IPS DF 4.7 (cell line): ENCODE results near the gene ZDHHC23.

Experiments used
- DNase-seq: peaks from one replicate; pipeline ENCODE4 v3.0.0-alpha.2; 2013; ENCODE audit warnings: low spot score; ENCODE audit errors: extremely low read depth

The ZDHHC23 gene

GRCh38 chr3:114005481-114005880 is 57.7 kb downstream of the ZDHHC23 start:
- no peak for DNase-seq

GRCh38 chr3:114011059-114011797 is 63.4 kb downstream of the ZDHHC23 start:
- no peak for DNase-seq
